Activated CD8-positive, alpha-beta memory T cell treated with anti-CD3 and anti-CD28 coated beads for 24 hours (primary cell): ENCODE results near the gene NELL2.

Experiments
- DNase-seq: peaks from one replicate; pipeline ENCODE4 v3.0.0-alpha.2; 2020

NELL2 gene

GRCh38 chr12:44525806-44526654, 350.1 kb downstream of the NELL2 start:
- DNase-seq, result no peak

DNA sequence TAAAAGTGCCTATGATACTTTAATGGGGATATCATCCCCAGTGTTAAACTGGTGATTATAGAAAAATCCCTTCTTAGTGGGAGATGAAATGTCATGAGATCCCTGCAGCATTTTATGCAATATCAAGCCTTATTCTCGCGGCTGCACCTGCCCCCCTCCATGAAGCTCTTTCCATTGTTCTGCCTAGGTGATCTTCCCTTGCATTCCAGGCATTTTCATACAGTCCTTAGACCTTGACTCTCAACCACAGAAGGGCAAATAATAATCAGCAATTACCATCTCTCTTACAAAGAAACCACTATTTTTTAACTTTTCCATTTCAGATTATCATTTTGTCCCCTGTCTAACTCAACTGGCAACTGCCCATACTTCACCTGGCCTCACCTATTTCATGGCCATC, 352.3 kb downstream of the NELL2 start:
- DNase-seq, result no peak

DNA sequence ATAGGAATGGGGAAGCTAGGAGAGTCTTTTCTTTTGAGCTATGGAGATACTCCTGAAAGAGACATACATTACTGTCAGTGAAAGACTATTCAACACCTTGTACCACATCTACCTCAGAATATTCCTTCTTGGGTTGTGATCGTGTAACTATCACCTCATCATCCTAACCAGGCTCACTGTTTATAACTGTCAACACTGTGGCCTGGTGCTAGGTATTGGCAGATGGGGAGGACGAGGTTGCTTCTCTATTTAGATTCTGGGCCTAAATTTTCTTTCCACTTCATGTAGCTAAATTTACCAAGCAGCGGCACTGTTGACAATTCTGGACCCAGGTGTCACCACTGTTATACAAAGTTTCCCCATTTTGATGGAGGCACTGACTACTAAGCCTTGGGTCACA, 354.4 kb downstream of the NELL2 start:
- DNase-seq, result no peak

- no peak for DNase-seq
Measured at GRCh38 chr12:44519931-44520330, 356.2 kb downstream of the NELL2 start.

DNA sequence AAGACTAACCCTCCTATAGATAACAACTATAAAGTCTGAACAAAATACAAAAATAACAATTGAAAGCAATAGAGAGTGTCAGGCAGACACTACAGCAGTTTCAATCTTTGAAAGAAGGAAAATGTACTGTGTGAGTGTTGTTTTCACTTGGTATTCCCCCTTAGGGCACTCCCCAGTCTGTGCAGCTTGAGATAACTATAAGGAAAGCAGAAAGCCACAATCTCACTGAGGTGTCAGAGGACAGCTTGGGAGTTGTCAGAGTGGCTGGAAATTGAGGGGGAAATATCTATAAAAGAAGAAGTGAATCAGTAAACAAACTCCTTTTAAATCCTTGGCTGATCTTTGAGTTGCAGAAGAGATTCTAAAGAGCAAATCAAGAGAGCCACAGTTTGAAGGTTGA, 364.8 kb downstream of the NELL2 start:
- no peak for DNase-seq

DNA sequence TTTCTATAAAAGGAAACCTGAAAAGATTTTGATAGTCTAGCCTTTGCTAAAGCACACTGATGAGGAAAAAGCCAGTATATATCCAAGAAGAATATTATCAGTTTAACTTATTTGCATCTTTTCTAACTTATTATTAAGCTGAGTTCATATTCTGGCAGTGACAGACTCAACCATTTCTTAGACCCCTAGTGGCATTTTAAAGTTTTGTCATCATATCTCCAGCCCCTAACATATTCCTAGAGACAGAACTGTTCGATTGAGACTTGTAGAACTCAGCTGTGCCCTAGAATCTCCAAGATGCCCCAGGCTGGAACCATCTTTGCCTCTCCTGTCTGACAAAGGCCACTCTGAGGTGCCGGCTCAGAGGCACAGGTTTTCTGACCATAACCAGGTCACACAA, 365.6 kb downstream of the NELL2 start:
- no peak for DNase-seq

- DNase-seq, result no peak
Measured at GRCh38 chr12:44510076-44510475, 366.0 kb downstream of the NELL2 start.

- no peak for DNase-seq
Measured at GRCh38 chr12:44509471-44509870, 366.6 kb downstream of the NELL2 start.

DNA sequence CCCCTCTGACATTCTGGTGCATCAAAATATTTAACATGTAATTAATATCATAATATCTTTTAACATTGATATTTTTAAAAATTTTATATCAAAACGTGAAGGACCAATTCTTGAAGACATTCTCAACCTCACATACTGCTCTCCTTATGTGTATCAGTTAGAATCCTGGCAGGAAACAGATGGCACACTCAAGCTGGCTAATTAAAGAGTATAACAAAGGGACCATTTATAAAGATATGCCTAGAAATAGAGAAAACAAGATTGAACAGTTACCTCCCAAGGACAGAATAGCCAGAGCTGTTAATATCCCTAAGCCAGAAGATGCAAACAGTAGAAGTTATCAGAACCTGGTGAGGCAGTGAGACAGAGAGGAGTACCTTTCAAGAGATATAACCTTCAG, 368.7 kb downstream of the NELL2 start:
- DNase-seq, result no peak

DNA sequence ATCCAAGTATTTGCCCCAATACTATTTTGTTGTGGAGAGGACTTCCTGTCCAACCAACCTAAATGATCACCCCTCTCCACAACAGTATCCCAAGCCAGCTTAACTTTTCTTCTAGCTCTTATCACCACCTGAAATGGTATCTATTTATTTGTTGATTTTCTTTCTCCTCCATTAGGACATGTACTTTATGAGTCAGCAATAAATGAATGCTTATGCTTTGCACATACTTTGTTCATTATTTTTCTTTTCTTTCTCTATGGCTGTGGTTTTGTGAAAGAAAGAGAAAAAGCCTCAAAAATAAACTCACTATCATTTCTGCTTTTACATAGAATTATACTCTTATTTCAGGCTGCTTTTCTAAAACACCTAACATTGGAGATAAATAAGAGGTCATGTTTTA, 371.3 kb downstream of the NELL2 start:
- no peak for DNase-seq

GRCh38 chr12:44503329-44503728, 372.8 kb downstream of the NELL2 start:
- DNase-seq, result no peak

- no peak for DNase-seq
Measured at GRCh38 chr12:44502681-44503080, 373.4 kb downstream of the NELL2 start.

DNA sequence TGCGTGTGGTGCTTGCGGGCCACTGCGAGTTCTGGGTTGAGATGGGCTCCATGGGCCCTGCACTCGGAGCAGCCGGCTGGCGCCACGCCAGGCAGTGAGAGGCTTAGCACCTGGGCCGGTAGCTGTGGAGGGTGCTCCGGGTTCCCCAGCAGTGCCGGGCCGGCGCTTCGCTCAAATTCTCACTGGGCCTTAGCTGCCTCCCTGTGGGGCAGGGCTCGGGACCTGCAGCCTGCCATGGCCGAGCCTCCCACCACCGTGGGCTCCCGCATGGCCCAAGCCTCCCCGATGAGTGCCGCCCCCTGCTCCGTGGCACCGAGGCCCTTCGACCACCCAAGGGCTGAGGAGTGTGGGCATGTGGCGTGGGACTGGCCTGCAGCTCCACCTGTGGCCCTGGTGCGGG, 375.7 kb downstream of the NELL2 start:
- no peak for DNase-seq

GRCh38 chr12:44497044-44497443, 379.1 kb downstream of the NELL2 start:
- no peak for DNase-seq

DNA sequence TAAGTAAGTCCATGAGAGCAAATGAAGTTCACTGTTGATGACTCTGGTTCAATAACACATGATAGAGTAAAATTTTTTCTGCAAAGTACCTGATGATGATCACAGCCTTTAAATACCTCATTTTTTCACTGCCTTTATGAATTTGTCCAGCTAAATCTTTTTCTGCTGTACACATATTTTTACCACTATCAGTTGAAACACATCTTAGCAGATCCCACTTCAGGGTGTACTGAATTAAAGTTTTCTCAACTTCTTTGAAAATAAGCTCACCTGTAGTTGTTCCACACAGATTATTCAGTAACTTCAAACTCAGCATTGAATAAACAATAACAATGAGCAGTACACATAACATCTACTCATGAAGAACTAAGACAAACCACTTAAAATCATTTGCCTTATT, 385.9 kb downstream of the NELL2 start:
- no peak for DNase-seq

- DNase-seq, result no peak
Measured at GRCh38 chr12:44488180-44488579, 387.9 kb downstream of the NELL2 start.

DNA sequence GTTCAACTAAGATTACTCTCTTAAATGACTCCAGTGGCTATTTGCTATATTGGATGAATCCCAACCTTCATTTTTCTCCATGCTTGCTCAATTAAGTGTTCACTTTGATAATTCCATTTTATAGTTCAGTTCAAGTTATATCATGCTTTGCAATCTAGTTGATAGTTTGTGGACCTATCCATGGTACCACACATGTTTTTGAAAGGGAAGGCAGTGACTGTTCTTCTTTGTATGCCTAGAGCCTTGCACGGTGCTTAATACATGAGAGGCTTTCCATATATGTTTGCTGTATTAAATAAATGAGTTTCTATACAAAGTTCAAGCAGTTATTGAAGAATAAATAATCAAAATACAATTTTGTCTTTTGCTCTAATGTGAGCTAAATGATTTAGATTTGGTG, 391.3 kb downstream of the NELL2 start:
- no peak for DNase-seq

GRCh38 chr12:44477331-44477980, 398.7 kb downstream of the NELL2 start:
- no peak for DNase-seq

GRCh38 chr12:44476683-44477082, 399.4 kb downstream of the NELL2 start:
- DNase-seq, result no peak

- no peak for DNase-seq
Measured at GRCh38 chr12:44465139-44465538, 411.0 kb downstream of the NELL2 start.

GRCh38 chr12:44464180-44464579, 411.9 kb downstream of the NELL2 start:
- no peak for DNase-seq

DNA sequence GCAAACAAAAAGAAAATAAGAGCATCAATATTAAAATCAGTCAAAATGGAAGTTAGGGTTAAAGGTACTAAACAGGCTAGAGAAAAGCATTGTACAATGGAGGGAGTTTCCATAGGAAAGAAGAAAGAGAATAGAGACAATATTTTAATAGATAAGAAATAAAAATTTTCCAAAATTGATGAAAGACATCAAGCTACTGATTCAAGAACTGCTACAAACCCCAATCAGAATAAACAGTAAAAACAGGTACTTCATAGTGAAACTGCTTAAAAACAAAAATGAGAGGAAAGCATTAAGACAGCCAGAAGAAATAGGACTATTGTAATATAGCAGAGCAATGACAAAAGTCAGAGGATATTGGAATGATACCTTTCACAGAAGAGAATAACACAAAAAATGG, 413.4 kb downstream of the NELL2 start:
- no peak for DNase-seq

DNA sequence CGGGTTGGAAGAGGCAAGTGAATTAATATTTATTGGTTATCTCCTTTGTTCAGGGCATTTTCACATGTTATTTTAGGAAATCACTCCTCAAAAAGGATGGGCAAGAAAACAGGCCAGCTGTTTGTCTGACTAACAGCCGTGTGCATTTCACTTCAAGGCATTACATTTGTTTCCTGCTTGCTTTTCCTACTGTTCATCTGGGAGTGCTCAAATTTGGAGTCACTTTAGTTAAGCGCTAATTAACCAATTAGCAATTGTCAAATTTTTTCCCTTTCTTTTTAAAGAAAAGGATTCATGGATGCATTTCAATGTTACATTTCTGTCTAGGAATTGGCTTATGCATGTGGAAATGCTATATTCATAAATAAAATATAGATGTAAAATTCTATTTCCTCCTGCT, 415.9 kb downstream of the NELL2 start:
- DNase-seq, result no peak

DNA sequence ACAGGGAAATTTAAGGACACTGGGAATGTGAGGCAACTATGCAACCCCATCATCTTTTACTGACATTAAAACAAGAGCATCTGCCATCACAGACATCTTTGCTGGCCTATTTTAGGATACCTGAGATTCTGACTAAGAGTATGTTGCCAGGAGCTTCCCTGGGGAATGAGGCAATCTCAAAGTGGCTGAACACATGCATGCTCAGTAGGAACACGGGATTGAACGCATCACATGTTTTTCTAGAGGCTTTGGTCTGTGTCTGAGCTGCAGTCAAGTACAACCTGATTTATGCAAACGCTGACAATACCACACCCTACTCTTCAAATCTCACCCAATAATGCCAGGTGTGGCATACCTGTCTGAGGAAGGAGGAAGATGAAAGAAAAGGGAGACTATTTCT, 416.5 kb downstream of the NELL2 start:
- no peak for DNase-seq
